Prostate gland (tissue), 2 donors: ENCODE measurements around the gene GOLGA8J. TPM values are rescaled to one million over a fixed set of nuclear protein-coding genes. Genes with fewer than 3 reads are reported as not detected.
"Not testable (repeated sequence)": the region's sequence is repeated elsewhere in the genome, so short reads cannot be mapped to it uniquely, and the experiment has no call there.

Source experiments
- DNase-seq: peaks from one replicate; pipeline ENCODE4 v3.0.0-alpha.2; 2019; ENCODE audit warnings: low spot score
- H3K27ac ChIP-seq, 2 donors: fragments of 200-600 bp; sonication (generic); 2 replicates each; pipeline ENCODE4 v1.5.1; 2017 to 2019
- H3K27me3 ChIP-seq: fragments of 200-600 bp; sonication (generic); replicated peaks from 2 replicates; pipeline ENCODE4 v1.5.1; 2019; ENCODE audit not compliant: insufficient read depth
- H3K36me3 ChIP-seq, 2 donors: fragments of 200-600 bp; sonication (generic); 1 replicate in 1 of 2; 2 replicates in 1 of 2; pipeline versions ENCODE4 v1.5.1 to v1.8.1; 2017 to 2019
- H3K4me1 ChIP-seq: fragments of 200-600 bp; sonication (generic); replicated peaks from 2 replicates; pipeline ENCODE4 v1.5.1; 2019
- H3K4me3 ChIP-seq, 2 donors: fragments of 200-600 bp; sonication (generic); 2 replicates each; pipeline ENCODE4 v1.5.1; 2017 to 2019
- H3K9me3 ChIP-seq: fragments of 200-600 bp; sonication (generic); 2 replicates; pipeline ENCODE4 v1.5.1; 2017
- CTCF ChIP-seq, 4 experiments: fragments of 200-600 bp in 2 of 4; fragments of 450-650 bp in 2 of 4; sonication (generic) in 2 of 4; IDR thresholded peaks; 1 replicate in 3 of 4; 2 replicates in 1 of 4; pipeline ENCODE4 v1.5.1; 2016 to 2019; ENCODE audit warnings: antibody characterized with exemption in 4 of 4, mild to moderate bottlenecking in 2 of 4, moderate library complexity in 2 of 4
- POLR2A ChIP-seq: fragments of 450-650 bp; IDR thresholded peaks from one replicate; pipeline ENCODE4 v1.6.1; 2016; ENCODE audit warnings: antibody characterized with exemption, mild to moderate bottlenecking
- POLR2AphosphoS5 ChIP-seq: sonication (generic); formaldehyde crosslinking; IDR thresholded peaks from one replicate; pipeline ENCODE4 v1.6.1; 2017; ENCODE audit warnings: antibody characterized with exemption
- WGBS: methylation state at CpG from one replicate; pipeline ENCODE4 v1.1.5; 2018; 5-methylcytosine and 5-hydroxymethylcytosine counted together
- intact Hi-C: fragments of 100-400 bp; cut with DNase I; formaldehyde crosslinking; loops from one replicate; pipeline ENCODE4 v1.14.2; 2022
- total RNA-seq, 2 donors: library from RNA; depleted of rRNA; stranded (reverse); fragments of >200 nt; gene quantifications; one replicate each; pipeline ENCODE4 v1.1.0, GENCODE V29; 2016

Gene GOLGA8J
- total RNA-seq = 1 to 10 TPM in 1 of 2 donors, not detected in 1; 1.1 TPM

GRCh38 chr15:30082655-30083054, at the start of gene GOLGA8J:
Gene GOLGA8J, plus strand, starts transcription at chr15:30082955. Its CDS starts 98 bp downstream, at chr15:30083053.
- H3K4me1 ChIP-seq, intact Hi-C loops, H3K9me3 ChIP-seq: not testable (repeated sequence)

DNA sequence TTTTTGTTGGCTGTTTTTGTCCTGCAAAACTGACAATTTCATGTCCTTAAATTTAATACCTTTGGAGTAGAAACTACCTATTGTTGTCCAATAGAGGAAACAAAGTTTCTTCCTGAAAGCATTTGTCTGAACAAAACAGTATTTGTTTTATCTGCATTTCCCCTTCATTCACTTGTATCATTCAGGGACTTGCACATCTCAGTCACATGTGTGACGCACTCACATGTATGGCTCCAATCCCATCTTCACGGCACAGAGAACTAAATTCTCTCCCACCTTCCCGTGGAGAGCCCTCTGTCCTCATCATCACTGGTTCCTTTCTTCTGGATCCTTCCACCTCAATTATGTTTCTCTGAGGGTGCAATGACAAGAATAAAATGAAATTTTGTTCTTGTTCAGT, 49.5 kb upstream of the GOLGA8J start:
- Histone ChIP-seq H3K27me3 (no peaks in the 10 kb centered on the region), H3K36me3 (no peaks in the 10 kb centered on the region), H3K9me3 (no peaks in the 10 kb centered on the region), H3K27ac (no peak overlapping the region), H3K4me1 (no peaks in the 10 kb centered on the region), H3K4me3 (no peak overlapping the region)
- intact Hi-C loops = no loop called here
- no peak for DNase-seq
- TF ChIP-seq POLR2A = no peak
- no peak for TF ChIP-seq POLR2AphosphoS5
- TF ChIP-seq CTCF (IDR thresholded peaks at IDR 0.05) = no peak
- WGBS = 83% methylated on average over 3 of the region's 3 CpGs

More at GRCh38 chr15:30082655-30083054, at the start of gene GOLGA8J:
- not testable (repeated sequence) for H3K4me3 ChIP-seq, H3K27ac ChIP-seq, H3K27me3 ChIP-seq, DNase-seq, H3K36me3 ChIP-seq
- WGBS = no CpG with 5 or more reads among the region's 7 CpGs

DNA sequence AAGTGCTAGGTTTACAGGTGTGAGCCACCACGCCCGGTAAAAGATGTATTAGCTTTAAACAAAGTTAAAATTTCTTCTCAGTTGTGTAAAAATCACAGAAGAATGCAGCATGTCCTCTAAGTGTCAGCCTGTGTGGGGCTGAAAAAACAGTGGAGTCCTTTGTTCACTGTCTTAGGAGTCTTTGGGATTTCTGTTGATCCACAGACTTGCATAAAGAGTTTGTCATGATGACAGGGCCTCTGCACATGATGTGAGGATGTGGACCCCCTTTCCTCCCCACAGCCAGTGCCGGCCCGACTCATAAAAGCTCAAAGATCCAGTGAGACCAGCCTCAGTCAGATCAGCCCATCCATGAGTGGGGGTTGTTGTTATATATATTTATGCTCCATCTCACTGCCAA, 49.0 kb upstream of the GOLGA8J start:
- Histone ChIP-seq H3K4me3 (no peak overlapping the region), H3K4me1 (no peaks in the 10 kb centered on the region), H3K27ac (no peak overlapping the region), H3K27me3 (no peaks in the 10 kb centered on the region), H3K36me3 (no peaks in the 10 kb centered on the region), H3K9me3 (no peaks in the 10 kb centered on the region)
- 80% methylated on average over 4 of the region's 4 CpGs for WGBS
- TF ChIP-seq POLR2A (no peak), CTCF (IDR thresholded peaks at IDR 0.05) (no peak)
- no peak for DNase-seq
- intact Hi-C loops = no loop called here

DNA sequence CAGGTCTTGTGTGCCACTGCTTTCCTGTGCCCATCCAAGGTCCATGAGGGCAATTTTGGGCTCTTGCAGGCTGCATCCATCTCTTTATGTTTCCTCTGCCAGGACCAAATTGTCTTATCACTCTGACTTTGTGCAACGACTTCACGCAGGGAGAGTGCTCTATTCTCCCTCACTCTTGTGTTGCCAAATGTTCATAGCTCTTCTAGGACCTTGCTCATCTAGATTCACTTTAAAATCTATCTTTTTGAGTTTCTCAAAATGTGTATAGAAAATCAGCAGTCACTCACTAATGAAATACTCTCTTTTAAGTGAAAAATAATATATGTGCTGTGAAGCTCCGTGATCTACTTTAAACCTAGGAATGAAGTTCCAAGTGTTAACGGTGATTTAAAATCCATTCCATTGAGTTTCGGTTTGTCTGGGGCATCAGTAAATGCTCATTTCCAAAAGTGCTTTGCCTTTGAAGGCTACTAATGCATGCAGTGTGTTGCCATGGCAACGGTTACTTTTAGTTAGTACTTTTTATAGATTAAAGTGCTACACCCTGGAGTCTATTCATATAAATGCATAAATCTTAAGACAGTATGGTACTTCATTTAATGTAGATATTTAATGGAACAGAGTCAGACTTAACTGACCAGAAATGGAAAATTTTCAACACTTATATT, 46.6 kb upstream of the GOLGA8J start:
- TF ChIP-seq CTCF (IDR thresholded peaks at IDR 0.05) = no peak
- TF ChIP-seq POLR2A = no peak
- TF ChIP-seq POLR2AphosphoS5 = no peak
- WGBS = 68% methylated on average over 6 of the region's 6 CpGs
- intact Hi-C loops = no loop called here
- H3K27me3 ChIP-seq = no peaks in the 10 kb centered on the region
- H3K4me3 ChIP-seq = no peak overlapping the region
- H3K4me1 ChIP-seq = no peaks in the 10 kb centered on the region
- H3K9me3 ChIP-seq = no peaks in the 10 kb centered on the region
- no peak overlapping the region for H3K27ac ChIP-seq
- H3K36me3 ChIP-seq = no peaks in the 10 kb centered on the region
- DNase-seq = no peak

GRCh38 chr15:30038667-30039523, 43.9 kb upstream of the GOLGA8J start:
- H3K4me1 ChIP-seq = no peaks in the 10 kb centered on the region
- no peak for DNase-seq
- H3K4me3 ChIP-seq = no peak overlapping the region
- no peaks in the 10 kb centered on the region for H3K9me3 ChIP-seq
- no peaks in the 10 kb centered on the region for H3K27me3 ChIP-seq
- whole genome bisulfite sequencing = 77% methylated on average over 5 of the region's 5 CpGs
- no peak overlapping the region for H3K27ac ChIP-seq
- no peaks in the 10 kb centered on the region for H3K36me3 ChIP-seq
- intact Hi-C loops = no loop called here
- no peak for TF ChIP-seq POLR2AphosphoS5
- TF ChIP-seq CTCF (IDR thresholded peaks at IDR 0.05) = no peak
- no peak for TF ChIP-seq POLR2A
